Right lobe of liver (tissue), 6 donors: ENCODE results near the gene EPB41L4B. TPM values are rescaled to one million over a fixed set of nuclear protein-coding genes. Genes with fewer than 3 reads are reported as not detected.

Source experiments
- ATAC-seq, 4 donors: fragments of 200-7000 bp; cut with Tn5 transposase; one replicate each; pipeline ENCODE4 v1.9.1; 2020; ENCODE audit warnings: mild to moderate bottlenecking in 4 of 4, moderate library complexity in 4 of 4
- DNase-seq, 3 donors: peaks; one replicate each; pipeline ENCODE4 v3.0.0-alpha.2; 2020
- H3K27ac ChIP-seq, 3 donors: fragments of 200-600 bp; one replicate each; pipeline ENCODE4 v1.8.0; 2022
- H3K27me3 ChIP-seq, 2 donors: fragments of 200-600 bp; one replicate each; pipeline ENCODE4 v1.8.0; 2022
- H3K36me3 ChIP-seq, 4 donors: fragments of 200-600 bp; sonication (generic) in 1 of 4; one replicate each; pipeline versions ENCODE4 v1.5.1 to v1.8.0; 2017 to 2022; ENCODE audit warnings: control low read depth in 1 of 4
- H3K4me1 ChIP-seq, 4 donors: fragments of 200-600 bp; sonication (generic) in 1 of 4; one replicate each; pipeline versions ENCODE4 v1.5.1 to v1.8.0; 2017 to 2022; ENCODE audit warnings: control low read depth in 1 of 4
- H3K4me3 ChIP-seq, 3 donors: fragments of 200-600 bp; one replicate each; pipeline ENCODE4 v1.8.0; 2022
- H3K9me3 ChIP-seq, 4 donors: fragments of 200-600 bp; sonication (generic) in 1 of 4; one replicate each; pipeline versions ENCODE4 v1.5.1 to v1.8.0; 2017 to 2022; ENCODE audit warnings: control low read depth in 1 of 4
- POLR2A ChIP-seq: fragments of 450-650 bp; IDR thresholded peaks from one replicate; pipeline ENCODE4 v1.6.1; 2017; ENCODE audit warnings: antibody characterized with exemption, mild to moderate bottlenecking
- WGBS: methylation state at CpG from one replicate; pipeline ENCODE4 v1.1.6; 2018; ENCODE audit warnings: low coverage, low lambda C conversion rate; ENCODE audit not compliant: insufficient coverage; ENCODE audit errors: missing lambda C conversion rate; 5-methylcytosine and 5-hydroxymethylcytosine counted together
- intact Hi-C, 2 donors: fragments of 100-400 bp; cut with DNase I; formaldehyde crosslinking; loops; one replicate each; pipeline versions ENCODE4 v1.11.2 to v1.14.1; 2022
- total RNA-seq, 6 experiments: library from RNA; depleted of rRNA in 2 of 6; stranded (reverse); fragments of >200 nt in 2 of 6; fragmentation: NEBNext Ultra II Directional in 3 of 6; extraction: Animal tissue kit (Norgen Biotek cat#: 25700) in 3 of 6; gene quantifications; one replicate each; pipeline versions ENCODE4 v1.1.0 to v1.2.4, GENCODE V29; 2016 to 2023
- TF ChIP-seq, protein P1 (sequence below), 4 donors: fragments of 200-600 bp in 3 of 4; fragments of 450-650 bp in 1 of 4; IDR thresholded peaks; one replicate each; pipeline versions ENCODE4 v1.5.1 to v1.8.0; 2016 to 2022; ENCODE audit warnings: antibody characterized with exemption in 4 of 4, mild to moderate bottlenecking in 2 of 4
- donor health status: DM: no; HTN: yes; CAD: no.
- donor health status: DM: no; HTN: no; CAD: no.
- donor health status: DM: no; HTN: no; CAD: no.
- donor health status: DM: no; HTN: yes; CAD: no.
- donor health status: DM: no; HTN: yes; CAD: no.

EPB41L4B gene
- total RNA-seq, 6 experiments from 2014 or later, result 29.0 to 89.0 (median 32.4) TPM

DNA sequence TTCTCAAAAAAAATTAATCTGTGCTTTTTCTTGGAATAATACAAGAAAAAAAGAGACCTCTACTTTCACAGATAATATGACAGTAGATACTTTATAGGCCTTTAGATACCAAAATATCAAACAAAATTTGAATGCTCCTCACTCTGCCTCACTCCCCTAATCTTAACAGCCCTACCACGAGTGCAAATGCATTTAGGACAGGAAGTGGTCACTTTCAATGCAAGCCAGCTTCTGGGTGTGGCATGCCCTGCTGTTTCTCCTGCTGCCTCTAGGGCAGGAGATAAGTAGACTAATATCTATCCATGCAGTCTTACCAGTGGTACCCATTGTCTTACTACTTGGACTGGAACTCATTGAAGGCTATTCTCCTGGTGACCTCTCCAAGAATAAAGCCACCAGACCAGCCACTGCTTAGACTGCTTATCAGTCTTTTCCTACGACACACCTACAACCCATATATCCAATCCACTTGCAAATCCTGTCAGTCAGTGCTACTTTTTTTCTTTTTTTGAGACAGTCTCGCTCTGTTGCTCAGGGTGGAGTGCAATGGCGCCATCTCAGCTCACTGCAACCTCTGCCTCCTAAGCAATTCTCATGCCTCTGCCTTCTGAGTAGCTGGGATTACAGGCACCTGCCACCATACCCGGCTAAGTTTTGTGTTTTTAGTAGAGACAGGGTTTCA is 176.8 kb downstream of the EPB41L4B start:
- Histone ChIP-seq H3K36me3 (no peaks in the 10 kb centered on the region), H3K27me3 (no peaks in the 10 kb centered on the region), H3K4me3 (no peak overlapping the region), H3K27ac (no peak overlapping the region), H3K4me1 (no peaks in the 10 kb centered on the region), H3K9me3 (no peaks in the 10 kb centered on the region)
- ATAC-seq, result peak in 1 of 4 donors; percentile 25
- 73% methylated on average over 4 of the region's 5 CpGs for WGBS
- DNase-seq, result no peak
- TF ChIP-seq, protein P1, sequence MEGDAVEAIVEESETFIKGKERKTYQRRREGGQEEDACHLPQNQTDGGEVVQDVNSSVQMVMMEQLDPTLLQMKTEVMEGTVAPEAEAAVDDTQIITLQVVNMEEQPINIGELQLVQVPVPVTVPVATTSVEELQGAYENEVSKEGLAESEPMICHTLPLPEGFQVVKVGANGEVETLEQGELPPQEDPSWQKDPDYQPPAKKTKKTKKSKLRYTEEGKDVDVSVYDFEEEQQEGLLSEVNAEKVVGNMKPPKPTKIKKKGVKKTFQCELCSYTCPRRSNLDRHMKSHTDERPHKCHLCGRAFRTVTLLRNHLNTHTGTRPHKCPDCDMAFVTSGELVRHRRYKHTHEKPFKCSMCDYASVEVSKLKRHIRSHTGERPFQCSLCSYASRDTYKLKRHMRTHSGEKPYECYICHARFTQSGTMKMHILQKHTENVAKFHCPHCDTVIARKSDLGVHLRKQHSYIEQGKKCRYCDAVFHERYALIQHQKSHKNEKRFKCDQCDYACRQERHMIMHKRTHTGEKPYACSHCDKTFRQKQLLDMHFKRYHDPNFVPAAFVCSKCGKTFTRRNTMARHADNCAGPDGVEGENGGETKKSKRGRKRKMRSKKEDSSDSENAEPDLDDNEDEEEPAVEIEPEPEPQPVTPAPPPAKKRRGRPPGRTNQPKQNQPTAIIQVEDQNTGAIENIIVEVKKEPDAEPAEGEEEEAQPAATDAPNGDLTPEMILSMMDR (IDR thresholded peaks at IDR 0.05), result no peak
- no peak for TF ChIP-seq POLR2A
- intact Hi-C loops, result no loop called here

DNA sequence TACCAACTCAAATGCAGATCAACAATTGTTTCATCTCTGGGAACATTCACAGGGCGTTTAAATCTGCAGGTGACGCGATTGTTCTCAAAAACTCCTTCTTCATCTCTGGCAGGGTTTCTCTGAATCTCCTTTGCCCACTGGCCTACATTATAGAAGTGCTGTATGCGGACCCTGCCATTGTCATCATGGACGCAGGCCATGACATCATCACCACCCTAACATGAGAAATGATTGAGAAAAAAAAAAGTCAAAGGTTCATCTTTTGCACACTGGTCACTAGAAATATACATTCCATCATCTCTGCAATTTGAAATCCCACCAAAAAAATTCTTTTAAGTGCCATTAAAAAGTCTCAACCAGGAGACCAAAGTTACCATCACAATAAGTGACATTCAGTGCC is 179.5 kb downstream of the EPB41L4B start:
- intact Hi-C loops, result no loop called here
- Histone ChIP-seq H3K27ac (no peak overlapping the region), H3K4me3 (no peak overlapping the region), H3K9me3 (no peaks in the 10 kb centered on the region), H3K27me3 (no peaks in the 10 kb centered on the region), H3K4me1 (no peaks in the 10 kb centered on the region), H3K36me3 (no peaks in the 10 kb centered on the region)
- no peak for DNase-seq
- TF ChIP-seq POLR2A, result no peak
- TF ChIP-seq, protein P1 (IDR thresholded peaks at IDR 0.05), result no peak
- 82% methylated on average over 5 of the region's 5 CpGs for WGBS
- no peak for ATAC-seq

DNA sequence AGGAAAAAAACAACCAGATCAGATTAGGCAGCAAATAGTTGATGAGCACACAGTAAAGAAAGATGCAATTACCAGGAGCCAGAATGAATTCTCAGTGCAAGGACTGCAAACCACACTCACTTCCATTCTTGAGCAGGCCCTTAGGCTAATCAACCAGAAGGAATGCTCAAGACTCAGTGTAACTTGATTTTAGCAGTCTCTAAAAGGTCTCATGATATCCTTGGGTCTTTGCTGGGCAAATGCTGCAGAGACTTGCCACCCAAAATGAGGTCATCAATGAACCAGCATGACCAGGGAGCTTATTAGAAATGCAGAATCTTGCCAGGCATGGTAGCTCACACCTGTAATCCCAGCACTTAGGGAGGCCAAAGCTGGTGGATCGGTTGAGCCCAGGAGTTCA is 181.0 kb downstream of the EPB41L4B start:
- Histone ChIP-seq H3K4me3 (no peak overlapping the region), H3K27me3 (no peaks in the 10 kb centered on the region), H3K27ac (no peak overlapping the region), H3K4me1 (no peaks in the 10 kb centered on the region), H3K9me3 (no peaks in the 10 kb centered on the region), H3K36me3 (no peaks in the 10 kb centered on the region)
- TF ChIP-seq POLR2A, result no peak
- TF ChIP-seq, protein P1 (IDR thresholded peaks at IDR 0.05), result no peak
- intact Hi-C loops, result no loop called here
- ATAC-seq (no peak), DNase-seq (no peak)
- no CpG with 5 or more reads among the region's 1 CpG for WGBS

DNA sequence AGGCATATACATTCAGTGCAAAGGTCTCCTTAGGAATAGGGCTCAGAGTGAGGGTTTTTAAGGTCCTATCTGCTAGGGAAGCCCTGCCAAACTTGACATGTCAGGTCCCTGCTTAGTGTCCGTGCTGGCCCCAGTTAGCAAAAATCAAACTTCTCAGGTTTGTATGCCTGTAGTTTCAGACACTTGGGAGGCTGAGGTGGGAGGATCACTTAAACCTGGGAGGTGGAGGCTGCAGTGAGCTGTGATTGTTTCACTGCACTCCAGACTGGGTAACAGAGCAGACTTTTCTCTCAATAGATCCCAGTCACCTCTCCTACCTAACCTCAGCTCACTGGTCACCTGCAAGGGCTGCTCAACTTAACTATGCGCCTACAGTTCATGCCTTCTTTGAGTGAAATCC is 182.4 kb downstream of the EPB41L4B start:
- WGBS, result 100% methylated on average over 1 of the region's 2 CpGs

More for the DNA sequence above, 182.4 kb downstream of the EPB41L4B start:
- Histone ChIP-seq H3K36me3 (no peaks in the 10 kb centered on the region), H3K4me3 (no peak overlapping the region), H3K27ac (no peak overlapping the region), H3K9me3 (no peaks in the 10 kb centered on the region), H3K27me3 (no peaks in the 10 kb centered on the region), H3K4me1 (no peaks in the 10 kb centered on the region)
- TF ChIP-seq, protein P1 (IDR thresholded peaks at IDR 0.05), result no peak
- no peak for TF ChIP-seq POLR2A
- DNase-seq (no peak), ATAC-seq (no peak)
- intact Hi-C loops, result no loop called here
